ENCODE results near the gene NTSR2. TPM values are rescaled to one million over a fixed set of nuclear protein-coding genes. Genes with fewer than 3 reads are reported as not detected.

NTSR2 gene
- total and polyA plus RNA-seq, 8 donors, result not detected

GRCh38 chr2:11630855-11631254, 39.1 kb downstream of the NTSR2 start:
- Histone ChIP-seq H3K27ac (no peak overlapping the region), H3K9me3 (no peaks in the 10 kb centered on the region), H3K36me3 (no peaks in the 10 kb centered on the region), H3K4me1 (no peaks in the 10 kb centered on the region), H3K4me3 (no peak overlapping the region), H3K27me3 (no peaks in the 10 kb centered on the region)
- 82 to 83% methylated on average over 4 of the region's 4 CpGs for WGBS, 2 donors
- DNase-seq (no peak), ATAC-seq (no peak), FAIRE-seq (no peak)
- intact Hi-C loops (cut with DNase I), result no loop called here
- no peak for TF ChIP-seq CTCF (IDR thresholded peaks at IDR 0.05)

GRCh38 chr2:11629851-11630250, 40.1 kb downstream of the NTSR2 start:
- TF ChIP-seq CTCF (IDR thresholded peaks at IDR 0.05), result no peak
- H3K9me3 ChIP-seq, result no peaks in the 10 kb centered on the region
- 82 to 91% methylated on average over 11 of the region's 11 CpGs for WGBS, 2 donors
- H3K27me3 ChIP-seq, result no peaks in the 10 kb centered on the region
- H3K4me1 ChIP-seq, result no peaks in the 10 kb centered on the region
- H3K27ac ChIP-seq, result no peak overlapping the region
- intact Hi-C loops (cut with DNase I), result no loop called here
- no peak overlapping the region for H3K4me3 ChIP-seq
- DNase-seq, result no peak
- FAIRE-seq, result no peak
- no peak for ATAC-seq
- no peaks in the 10 kb centered on the region for H3K36me3 ChIP-seq

GRCh38 chr2:11629215-11629614, 40.8 kb downstream of the NTSR2 start:
- H3K27me3 ChIP-seq, result no peaks in the 10 kb centered on the region
- TF ChIP-seq CTCF (IDR thresholded peaks at IDR 0.05), result no peak
- ATAC-seq (no peak), DNase-seq (no peak), FAIRE-seq (no peak)
- H3K36me3 ChIP-seq, result no peaks in the 10 kb centered on the region
- no peak overlapping the region for H3K4me3 ChIP-seq
- intact Hi-C loops (cut with DNase I), result no loop called here
- no peak overlapping the region for H3K27ac ChIP-seq
- 80 to 91% methylated on average over 11 of the region's 11 CpGs for WGBS, 2 donors
- no peaks in the 10 kb centered on the region for H3K9me3 ChIP-seq
- no peaks in the 10 kb centered on the region for H3K4me1 ChIP-seq

- FAIRE-seq, result no peak
- Histone ChIP-seq H3K27ac (no peak overlapping the region), H3K27me3 (no peaks in the 10 kb centered on the region), H3K36me3 (no peaks in the 10 kb centered on the region), H3K4me3 (no peak overlapping the region), H3K9me3 (no peaks in the 10 kb centered on the region), H3K4me1 (no peaks in the 10 kb centered on the region)
- intact Hi-C loops (cut with DNase I), result no loop called here
- 85 to 94% methylated on average over 9 of the region's 9 CpGs for WGBS, 2 donors
- DNase-seq, result no peak
- TF ChIP-seq CTCF (IDR thresholded peaks at IDR 0.05), result no peak
- ATAC-seq, result no peak
These were observed 41.3 kb downstream of the NTSR2 start for GRCh38 chr2:11628675-11629074.

GRCh38 chr2:11625671-11626070, 44.3 kb downstream of the NTSR2 start:
- Histone ChIP-seq H3K27me3 (no peaks in the 10 kb centered on the region), H3K27ac (no peak overlapping the region), H3K4me1 (no peaks in the 10 kb centered on the region), H3K9me3 (no peaks in the 10 kb centered on the region), H3K4me3 (no peak overlapping the region), H3K36me3 (no peaks in the 10 kb centered on the region)
- ATAC-seq, result no peak
- FAIRE-seq, result no peak
- whole genome bisulfite sequencing, 2 donors, result 88 to 92% methylated on average over 10 of the region's 10 CpGs
- no peak for TF ChIP-seq CTCF (IDR thresholded peaks at IDR 0.05)
- no peak for DNase-seq
- intact Hi-C loops (cut with DNase I), result no loop called here
